Pericardium fibroblast (primary cell): ENCODE data around the gene BCL2. TPM values are rescaled to one million over a fixed set of nuclear protein-coding genes. Genes with fewer than 3 reads are reported as not detected.

Experiments used
- total RNA-seq: library from RNA; depleted of rRNA; stranded (reverse); fragments of >200 nt; gene quantifications from 2 replicates; pipeline ENCODE4 v1.2.3, GENCODE V29; 2015

BCL2 gene
- total RNA-seq, result 4.1 and 4.3 TPM in 2 replicates

GRCh38 chr18:63319383-63320122 is at the start of gene BCL2:
BCL2 (minus strand) TSS chr18:63319769.

DNA sequence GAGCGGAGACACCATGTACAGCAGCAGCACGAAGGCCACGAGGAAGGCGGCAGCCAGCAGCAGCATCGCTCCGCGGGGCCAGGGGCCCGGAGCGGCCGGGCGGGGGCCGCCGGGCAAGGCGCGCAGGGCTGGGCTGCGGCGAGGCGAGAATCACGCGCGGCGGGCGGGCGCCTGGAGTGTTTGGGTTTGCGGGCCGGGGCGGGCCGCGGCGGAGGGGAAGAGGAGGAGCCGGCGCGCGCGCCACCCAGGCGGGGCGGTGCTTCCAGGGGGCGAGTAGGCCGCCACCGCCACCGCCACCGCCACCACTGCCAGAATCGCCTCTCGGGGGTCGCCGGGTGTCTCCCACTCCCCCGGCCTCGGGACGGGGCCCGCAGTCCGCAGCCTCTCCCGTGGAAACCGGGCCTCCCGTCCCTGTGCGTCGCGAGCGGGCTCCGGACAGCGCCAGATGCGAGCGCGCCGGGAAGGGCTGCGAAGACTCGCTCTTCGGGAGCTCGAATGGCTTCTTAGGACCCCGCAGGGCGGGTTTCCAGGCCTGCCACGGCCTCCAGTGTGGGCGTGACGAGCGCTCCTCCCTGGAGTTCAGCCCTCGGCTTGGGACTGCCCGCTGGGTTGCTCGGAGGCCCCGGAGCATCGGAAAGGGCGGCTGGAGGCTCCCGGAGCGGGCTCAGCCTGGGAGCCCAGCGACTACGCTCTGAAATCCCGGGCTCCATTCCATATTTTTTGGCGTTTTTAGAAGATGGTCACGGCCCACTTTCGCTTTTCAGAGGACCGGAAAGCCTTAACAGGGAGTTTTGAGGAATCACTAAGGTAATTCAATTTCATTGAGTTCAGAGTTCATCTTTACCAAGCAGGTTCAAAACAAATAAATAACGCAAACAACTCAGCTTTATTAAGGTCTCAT is 47.7 kb upstream of the BCL2 start, which contains the start of gene KDSR:
KDSR (minus strand) TSS at position 154 of the 901 bp plus-strand sequence; CDS start at position 66, 88 bp downstream.

Other genes starting within 250 kb of the BCL2 start
- gene KDSR, start 47.4 kb upstream of the BCL2 start, total RNA-seq, result 23.7 and 41.8 TPM in 2 replicates
- gene VPS4B, start 102.7 kb upstream of the BCL2 start, total RNA-seq, result 20.4 and 24.7 TPM in 2 replicates
- not detected in 2 replicates for gene SERPINB5, start 157.2 kb upstream of the BCL2 start, total RNA-seq
- gene SERPINB12, start 222.6 kb upstream of the BCL2 start, total RNA-seq, result 0.12 TPM in 1 of 2 replicates, not detected in the other